OCI-LY3 (cell line): ENCODE measurements around the gene CABP4.

Source experiments
- EZH2phosphoT487 ChIP-seq: fragments of 200-600 bp; shearing (Covaris generic); IDR thresholded peaks from 2 replicates; pipeline ENCODE4 v1.6.1; 2018; ENCODE audit warnings: antibody characterized with exemption, mixed run types, low read depth
- TF ChIP-seq, protein P1 (sequence below): fragments of 200-600, 300-600 bp; sonication (generic); IDR thresholded peaks from 2 replicates; pipeline ENCODE4 v1.5.1; 2014; ENCODE audit warnings: antibody characterized with exemption, low read length, low read depth

DNA sequence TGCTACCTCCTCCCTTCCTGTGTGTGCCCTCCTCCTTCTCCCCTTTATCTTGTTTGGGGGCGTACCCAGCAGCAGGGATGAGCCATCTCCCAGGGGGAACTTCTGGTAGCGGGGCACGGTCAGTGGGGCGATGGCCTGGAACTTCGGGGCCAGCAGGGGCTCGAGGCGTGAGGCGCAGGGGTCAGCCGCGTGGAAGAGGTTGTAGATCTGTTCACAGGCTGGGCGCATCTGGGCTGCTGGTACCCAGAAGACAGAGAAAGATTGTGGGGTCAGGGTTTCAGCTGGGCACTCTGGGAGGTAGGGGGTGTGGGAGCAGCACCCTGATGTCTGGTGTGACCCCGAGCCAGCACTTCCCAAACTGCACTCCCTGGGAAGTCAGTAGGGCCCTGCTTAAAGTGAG, 41.0 kb downstream of the CABP4 start:
- TF ChIP-seq, protein P1, sequence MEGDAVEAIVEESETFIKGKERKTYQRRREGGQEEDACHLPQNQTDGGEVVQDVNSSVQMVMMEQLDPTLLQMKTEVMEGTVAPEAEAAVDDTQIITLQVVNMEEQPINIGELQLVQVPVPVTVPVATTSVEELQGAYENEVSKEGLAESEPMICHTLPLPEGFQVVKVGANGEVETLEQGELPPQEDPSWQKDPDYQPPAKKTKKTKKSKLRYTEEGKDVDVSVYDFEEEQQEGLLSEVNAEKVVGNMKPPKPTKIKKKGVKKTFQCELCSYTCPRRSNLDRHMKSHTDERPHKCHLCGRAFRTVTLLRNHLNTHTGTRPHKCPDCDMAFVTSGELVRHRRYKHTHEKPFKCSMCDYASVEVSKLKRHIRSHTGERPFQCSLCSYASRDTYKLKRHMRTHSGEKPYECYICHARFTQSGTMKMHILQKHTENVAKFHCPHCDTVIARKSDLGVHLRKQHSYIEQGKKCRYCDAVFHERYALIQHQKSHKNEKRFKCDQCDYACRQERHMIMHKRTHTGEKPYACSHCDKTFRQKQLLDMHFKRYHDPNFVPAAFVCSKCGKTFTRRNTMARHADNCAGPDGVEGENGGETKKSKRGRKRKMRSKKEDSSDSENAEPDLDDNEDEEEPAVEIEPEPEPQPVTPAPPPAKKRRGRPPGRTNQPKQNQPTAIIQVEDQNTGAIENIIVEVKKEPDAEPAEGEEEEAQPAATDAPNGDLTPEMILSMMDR: no peak
- no peak for TF ChIP-seq EZH2phosphoT487
